Kidney (tissue), 14 donors: Measurements from ENCODE around the gene TSNAXIP1. TPM values are rescaled to one million over a fixed set of nuclear protein-coding genes. Genes with fewer than 3 reads are reported as not detected.

Experiments
- DNase-seq, 5 donors: peaks; one replicate each; pipeline ENCODE4 v3.0.0-alpha.2; 2013 to 2020
- FAIRE-seq: peaks from 2 replicates; lab custom pipeline; 2012; peaks lifted over from hg19 to GRCh38; lab: Jason Lieb, UNC
- H3K27ac ChIP-seq, 2 donors: one replicate each; pipeline ENCODE4 v1.7.0; 2013; ENCODE audit warnings: low read depth in 2 of 2, low read length in 2 of 2, inconsistent platforms in 1 of 2
- H3K27me3 ChIP-seq: one replicate; pipeline ENCODE4 v1.7.1; 2013; ENCODE audit warnings: low read length, inconsistent platforms; ENCODE audit not compliant: control insufficient read depth, insufficient read depth
- H3K36me3 ChIP-seq, 3 donors: one replicate each; pipeline versions ENCODE4 v1.7.0 to v1.7.1; 2013; ENCODE audit warnings: low read length in 3 of 3, control low read depth in 1 of 3, inconsistent platforms in 1 of 3; ENCODE audit not compliant: insufficient read depth in 3 of 3, control insufficient read depth in 2 of 3
- H3K4me1 ChIP-seq, 3 donors: one replicate each; pipeline versions ENCODE4 v1.7.0 to v1.7.1; 2013; ENCODE audit warnings: low read length in 3 of 3, inconsistent platforms in 1 of 3, low read depth in 1 of 3; ENCODE audit not compliant: control insufficient read depth in 2 of 3, insufficient read depth in 2 of 3
- H3K4me3 ChIP-seq, 3 donors: one replicate each; pipeline versions ENCODE4 v1.7.0 to v1.8.1; 2013; ENCODE audit warnings: low read length in 3 of 3, control low read depth in 1 of 3, inconsistent platforms in 1 of 3
- H3K9ac ChIP-seq, 3 donors: one replicate each; pipeline versions ENCODE4 v1.7.0 to v1.7.1; 2013; ENCODE audit warnings: low read length in 3 of 3, control low read depth in 1 of 3, inconsistent platforms in 1 of 3
- H3K9me3 ChIP-seq, 3 donors: one replicate each; pipeline versions ENCODE4 v1.7.0 to v1.7.1; 2013; ENCODE audit warnings: low read length in 3 of 3, control low read depth in 1 of 3, inconsistent platforms in 1 of 3; ENCODE audit not compliant: control insufficient read depth in 2 of 3, insufficient read depth in 1 of 3
- intact Hi-C: fragments of 100-400 bp; cut with DNase I; formaldehyde crosslinking; loops from one replicate; pipeline ENCODE4 v1.11.1; 2022
- polyA plus RNA-seq: library from polyadenylated mRNA; stranded (reverse); fragments of 350-450 nt; fragmentation: Illumina TruSeq; extraction: RNeasy Lipid Tissue Mini Kit (QIAGEN cat#74804); gene quantifications from one replicate; pipeline ENCODE4 v1.2.3, GENCODE V29; 2014; ENCODE audit warnings: low read depth, low replicate concordance; ENCODE audit not compliant: insufficient read depth
- total RNA-seq: library from RNA; stranded (reverse); fragmentation: NEBNext Ultra II Directional; extraction: Animal tissue kit (Norgen Biotek cat#: 25700); gene quantifications from one replicate; pipeline ENCODE4 v1.2.1, GENCODE V29; 2021
- TF ChIP-seq, protein P1 (sequence below): IDR thresholded peaks from 3 replicates; pipeline ENCODE4 v1.5.1; 2012; ENCODE audit warnings: mild to moderate bottlenecking, moderate library complexity, borderline replicate concordance; ENCODE audit not compliant: insufficient read depth; ENCODE audit errors: extremely low read depth
- donor health status: control.
- donor health status: control.
- donor health status: control.
- donor health status: control.
- donor health status: control.
- donor health status: DM: yes; HTN: yes; CAD: no.
- donor health status: Normal renal cell carcinoma (clear cell type).

Gene TSNAXIP1
- total and polyA plus RNA-seq, 2 donors from 2014 or later, result 2.8 to 3.9 TPM

DNA sequence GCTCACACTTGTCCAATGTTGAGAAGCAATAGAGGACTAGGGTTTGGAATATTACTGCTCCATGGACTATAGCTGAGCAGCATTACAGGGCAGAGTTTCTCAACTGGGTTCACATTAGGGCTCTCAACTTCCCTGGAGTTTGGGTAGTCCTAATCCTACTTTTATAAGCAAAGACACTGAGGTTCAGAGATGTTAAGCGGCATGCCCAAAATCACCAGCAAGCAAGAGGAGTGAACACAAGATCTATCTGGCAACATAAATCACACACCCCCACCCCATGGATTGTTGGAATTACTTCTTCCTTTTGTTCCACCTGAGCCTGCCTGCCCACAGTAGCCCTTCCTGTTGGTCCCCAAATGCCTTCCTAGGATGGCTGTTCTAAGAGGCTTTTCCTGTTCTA, 5.2 kb downstream of the TSNAXIP1 start:
- TF ChIP-seq, protein P1, sequence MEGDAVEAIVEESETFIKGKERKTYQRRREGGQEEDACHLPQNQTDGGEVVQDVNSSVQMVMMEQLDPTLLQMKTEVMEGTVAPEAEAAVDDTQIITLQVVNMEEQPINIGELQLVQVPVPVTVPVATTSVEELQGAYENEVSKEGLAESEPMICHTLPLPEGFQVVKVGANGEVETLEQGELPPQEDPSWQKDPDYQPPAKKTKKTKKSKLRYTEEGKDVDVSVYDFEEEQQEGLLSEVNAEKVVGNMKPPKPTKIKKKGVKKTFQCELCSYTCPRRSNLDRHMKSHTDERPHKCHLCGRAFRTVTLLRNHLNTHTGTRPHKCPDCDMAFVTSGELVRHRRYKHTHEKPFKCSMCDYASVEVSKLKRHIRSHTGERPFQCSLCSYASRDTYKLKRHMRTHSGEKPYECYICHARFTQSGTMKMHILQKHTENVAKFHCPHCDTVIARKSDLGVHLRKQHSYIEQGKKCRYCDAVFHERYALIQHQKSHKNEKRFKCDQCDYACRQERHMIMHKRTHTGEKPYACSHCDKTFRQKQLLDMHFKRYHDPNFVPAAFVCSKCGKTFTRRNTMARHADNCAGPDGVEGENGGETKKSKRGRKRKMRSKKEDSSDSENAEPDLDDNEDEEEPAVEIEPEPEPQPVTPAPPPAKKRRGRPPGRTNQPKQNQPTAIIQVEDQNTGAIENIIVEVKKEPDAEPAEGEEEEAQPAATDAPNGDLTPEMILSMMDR, result no peak
- H3K9me3 ChIP-seq, result no peaks in the 10 kb centered on the region
- H3K9ac ChIP-seq, result no peak overlapping the region
- FAIRE-seq, result no peak
- H3K27ac ChIP-seq, result no peak overlapping the region
- no peaks in the 10 kb centered on the region for H3K4me1 ChIP-seq
- H3K4me3 ChIP-seq, result no peak overlapping the region
- no peaks in the 10 kb centered on the region for H3K27me3 ChIP-seq
- no peaks in the 10 kb centered on the region for H3K36me3 ChIP-seq
- intact Hi-C loops, result loop anchor here (10.0 kb wide), 1 partner anchor 113 kb away; no protein-coding TSS in a partner anchor
- no peak for DNase-seq

DNA sequence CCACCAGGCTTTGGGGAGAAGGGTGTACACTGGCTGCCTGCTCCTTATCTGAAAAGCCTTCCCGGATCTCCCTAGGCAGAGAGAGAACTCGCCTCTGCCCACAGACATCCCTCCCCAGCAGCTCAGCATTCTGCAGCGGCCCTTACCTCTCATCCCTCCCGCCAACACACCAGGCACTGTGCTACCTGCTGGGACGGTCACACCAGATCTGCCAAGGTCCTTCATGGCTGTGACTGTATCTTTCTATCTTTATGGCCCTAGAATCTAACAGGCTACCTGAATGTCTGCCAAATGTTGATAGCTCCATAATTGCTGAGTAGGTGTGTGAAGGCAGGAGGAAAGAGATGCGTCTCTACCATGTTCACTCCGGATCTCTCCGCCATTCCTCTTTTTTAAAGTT, 7.9 kb downstream of the TSNAXIP1 start:
- no peak for FAIRE-seq
- Histone ChIP-seq H3K4me1 (no peaks in the 10 kb centered on the region), H3K36me3 (no peaks in the 10 kb centered on the region), H3K9ac (no peak overlapping the region), H3K9me3 (no peaks in the 10 kb centered on the region), H3K4me3 (no peak overlapping the region), H3K27me3 (no peaks in the 10 kb centered on the region), H3K27ac (no peak overlapping the region)
- TF ChIP-seq, protein P1, result no peak
- DNase-seq, result no peak
- intact Hi-C loops, result loop anchor here (10.0 kb wide), 1 partner anchor 110 kb away; no protein-coding TSS in a partner anchor

DNA sequence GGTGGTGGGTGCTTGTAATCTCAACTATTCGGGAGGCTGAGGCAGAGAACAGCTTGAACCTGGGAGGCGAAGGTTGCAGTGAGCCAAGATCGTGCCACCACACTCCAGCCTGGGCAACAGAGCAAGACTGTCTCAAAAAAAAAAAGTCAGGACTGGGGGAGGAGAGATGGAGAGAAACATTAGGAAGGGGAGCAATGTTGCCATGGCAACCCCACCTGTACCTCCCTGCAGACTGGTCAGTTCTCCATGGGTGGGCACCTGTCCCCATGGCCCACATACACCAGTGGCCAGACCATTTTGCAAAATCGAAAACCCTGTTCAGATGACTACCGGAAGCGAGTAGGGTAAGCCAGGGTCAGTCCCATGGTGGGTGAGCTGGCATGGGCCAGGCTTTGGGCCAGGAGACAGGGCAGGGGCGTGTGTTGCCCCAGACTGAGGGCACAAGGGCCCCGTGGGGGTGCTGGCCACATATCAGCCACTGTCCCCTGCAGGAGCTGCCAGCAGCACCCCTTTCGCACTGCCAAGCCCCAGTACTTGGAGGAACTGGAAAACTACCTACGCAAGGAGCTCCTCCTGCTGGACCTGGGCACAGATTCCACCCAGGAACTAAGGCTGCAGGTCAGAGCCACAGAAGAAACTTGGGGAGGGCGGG, 14.0 kb downstream of the TSNAXIP1 start:
- TF ChIP-seq, protein P1, result no peak
- no peak for FAIRE-seq
- H3K27me3 ChIP-seq, result no peaks in the 10 kb centered on the region
- no peaks in the 10 kb centered on the region for H3K36me3 ChIP-seq
- H3K4me3 ChIP-seq, result no peak overlapping the region
- DNase-seq, result no peak
- H3K27ac ChIP-seq, result no peak overlapping the region
- intact Hi-C loops, result no loop called here
- H3K9ac ChIP-seq, result no peak overlapping the region
- no peaks in the 10 kb centered on the region for H3K4me1 ChIP-seq
- no peaks in the 10 kb centered on the region for H3K9me3 ChIP-seq
